ENCODE data around the gene DIP2C.

GRCh38 chr10:451021-451471 is 238.4 kb downstream of the DIP2C start:
- TF ChIP-seq, protein P1, sequence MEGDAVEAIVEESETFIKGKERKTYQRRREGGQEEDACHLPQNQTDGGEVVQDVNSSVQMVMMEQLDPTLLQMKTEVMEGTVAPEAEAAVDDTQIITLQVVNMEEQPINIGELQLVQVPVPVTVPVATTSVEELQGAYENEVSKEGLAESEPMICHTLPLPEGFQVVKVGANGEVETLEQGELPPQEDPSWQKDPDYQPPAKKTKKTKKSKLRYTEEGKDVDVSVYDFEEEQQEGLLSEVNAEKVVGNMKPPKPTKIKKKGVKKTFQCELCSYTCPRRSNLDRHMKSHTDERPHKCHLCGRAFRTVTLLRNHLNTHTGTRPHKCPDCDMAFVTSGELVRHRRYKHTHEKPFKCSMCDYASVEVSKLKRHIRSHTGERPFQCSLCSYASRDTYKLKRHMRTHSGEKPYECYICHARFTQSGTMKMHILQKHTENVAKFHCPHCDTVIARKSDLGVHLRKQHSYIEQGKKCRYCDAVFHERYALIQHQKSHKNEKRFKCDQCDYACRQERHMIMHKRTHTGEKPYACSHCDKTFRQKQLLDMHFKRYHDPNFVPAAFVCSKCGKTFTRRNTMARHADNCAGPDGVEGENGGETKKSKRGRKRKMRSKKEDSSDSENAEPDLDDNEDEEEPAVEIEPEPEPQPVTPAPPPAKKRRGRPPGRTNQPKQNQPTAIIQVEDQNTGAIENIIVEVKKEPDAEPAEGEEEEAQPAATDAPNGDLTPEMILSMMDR (IDR thresholded peaks at IDR 0.05), result no peak
- no peak for TF ChIP-seq EZH2 (IDR thresholded peaks at IDR 0.05; ENCODE audit: borderline replicate concordance, insufficient read depth, low read depth, low read length, poor library complexity, severe bottlenecking)
